HepG2 (cell line): Measurements from ENCODE around the gene CD48. TPM values are rescaled to one million over a fixed set of nuclear protein-coding genes. Genes with fewer than 3 reads are reported as not detected.
"Not testable (repeated sequence)": the region's sequence is repeated elsewhere in the genome, so short reads cannot be mapped to it uniquely, and the experiment has no call there.

Experiments used
- ATAC-seq: fragments of 200-7000 bp; cut with Tn5 transposase; 3 replicates; pipeline ENCODE4 v1.9.1; 2020; ENCODE audit warnings: mild to moderate bottlenecking, moderate library complexity
- BruUV-seq: library from RNA; stranded (reverse); fragments of 400-500 nt; replicated peaks from 2 replicates; lab custom pipeline; 2021; lab: Mats Ljungman, UMichigan
- CTCF ChIA-PET: fragments of 300-600 bp; formaldehyde crosslinking; extraction: SDS; loops from one replicate; lab custom pipeline; 2021; ENCODE audit warnings: low total read pairs, inconsistent platforms, low intra/inter-chr PET ratio; lab: Yijun Ruan, JAX
- POLR2A ChIA-PET: fragments of 350-600 bp; sonication (Branson Sonifier 250); formaldehyde crosslinking; loops from one replicate; lab custom pipeline; 2020; ENCODE audit warnings: antibody characterized with exemption, inconsistent platforms; lab: Yijun Ruan, JAX
- DNase-seq: peaks from one replicate; pipeline ENCODE4 v3.0.0-alpha.2; 2015; ENCODE audit warnings: low spot score
- FAIRE-seq: peaks from 3 replicates; lab custom pipeline; 2011; peaks lifted over from hg19 to GRCh38; lab: Jason Lieb, UNC
- H2AFZ ChIP-seq: one replicate; pipeline ENCODE4 v1.6.1; 2011; ENCODE audit warnings: low read length, inconsistent platforms
- H3K27ac ChIP-seq: fragments of 300-600 bp; 3 replicates; pipeline ENCODE4 v1.8.0; 2011; ENCODE audit warnings: mixed run types, mild to moderate bottlenecking, mixed read lengths, low read length, inconsistent platforms; ENCODE audit not compliant: insufficient read depth; ENCODE audit errors: extremely low read length
- H3K27me3 ChIP-seq, 2 experiments: fragments of 200-600 bp in 1 of 2; 2 replicates in 1 of 2; 3 replicates in 1 of 2; pipeline versions ENCODE4 v1.6.0 to v1.8.0; 2011; ENCODE audit warnings: low read length in 2 of 2, mild to moderate bottlenecking in 2 of 2, moderate library complexity in 2 of 2, inconsistent platforms in 1 of 2; ENCODE audit not compliant: insufficient read depth in 2 of 2, control insufficient read depth in 1 of 2
- H3K36me3 ChIP-seq, 2 experiments: fragments of 200-600 bp in 1 of 2; replicated peaks in 1 of 2; 2 replicates in 1 of 2; 3 replicates in 1 of 2; pipeline versions ENCODE4 v1.5.1 to v1.8.0; 2011; ENCODE audit warnings: low read length in 2 of 2, inconsistent platforms in 1 of 2; ENCODE audit not compliant: insufficient read depth in 2 of 2, control insufficient read depth in 1 of 2
- H3K4me1 ChIP-seq: 2 replicates; pipeline ENCODE4 v1.5.1; 2012; ENCODE audit warnings: low read length, inconsistent platforms; ENCODE audit not compliant: insufficient read depth
- H3K4me2 ChIP-seq: 2 replicates; pipeline ENCODE4 v1.6.0; 2011; ENCODE audit warnings: low read depth, low read length, inconsistent platforms
- H3K4me3 ChIP-seq, 3 experiments: fragments of 200-600 bp in 1 of 3; sonication (generic), shearing (Covaris generic) in 1 of 3; replicated peaks in 1 of 3; 2 replicates each; pipeline ENCODE4 v1.5.1; 2011 to 2016; ENCODE audit warnings: low read length in 3 of 3, inconsistent platforms in 2 of 3, low read depth in 2 of 3, mild to moderate bottlenecking in 2 of 3, control low read depth in 1 of 3, mixed read lengths in 1 of 3; ENCODE audit not compliant: insufficient read depth in 1 of 3
- H3K79me2 ChIP-seq: one replicate; pipeline ENCODE4 v1.6.1; 2011; ENCODE audit warnings: low read length, inconsistent platforms; ENCODE audit not compliant: insufficient read depth
- H3K9ac ChIP-seq: 2 replicates; pipeline ENCODE4 v1.6.0; 2011; ENCODE audit warnings: mild to moderate bottlenecking, low read depth, low read length, inconsistent platforms; ENCODE audit not compliant: insufficient read depth
- H3K9me3 ChIP-seq: 2 replicates; pipeline ENCODE4 v1.5.1; 2012; ENCODE audit warnings: mild to moderate bottlenecking, low read length
- H4K20me1 ChIP-seq: 2 replicates; pipeline ENCODE4 v1.6.0; 2011; ENCODE audit warnings: inconsistent platforms, mild to moderate bottlenecking, low read length, moderate library complexity; ENCODE audit not compliant: insufficient read depth
- FOXK2 ChIP-seq: fragments of 450-650 bp; IDR thresholded peaks from 2 replicates; pipeline ENCODE4 v1.6.1; 2016
- GMEB1 ChIP-seq: sonication (generic); formaldehyde crosslinking; IDR thresholded peaks from 2 replicates; pipeline ENCODE4 v1.5.1; 2020; ENCODE audit warnings: missing genetic modification reagents, mild to moderate bottlenecking, borderline replicate concordance
- KAT8 ChIP-seq: IDR thresholded peaks from 2 replicates; pipeline ENCODE4 v1.6.1; 2016; ENCODE audit warnings: missing genetic modification reagents, missing compliant biosample characterization
- KDM5A ChIP-seq: fragments of 200-600 bp; sonication (generic); IDR thresholded peaks from 2 replicates; pipeline ENCODE4 v1.7.0; 2018; ENCODE audit warnings: antibody characterized with exemption, mild to moderate bottlenecking, low read length, borderline replicate concordance
- ZNF138 ChIP-seq: sonication (generic); formaldehyde crosslinking; IDR thresholded peaks from 2 replicates; pipeline ENCODE4 v1.5.0; 2020; ENCODE audit warnings: mild to moderate bottlenecking, low read depth, missing genetic modification reagents
- ZNF784 ChIP-seq: sonication (generic); formaldehyde crosslinking; IDR thresholded peaks from 2 replicates; pipeline ENCODE4 v1.5.1; 2020; ENCODE audit warnings: missing genetic modification reagents, mild to moderate bottlenecking, borderline replicate concordance
- WGBS: methylation state at CpG from one replicate; pipeline ENCODE4 v1.1.6; 2017; ENCODE audit warnings: low lambda C conversion rate; 5-methylcytosine and 5-hydroxymethylcytosine counted together
- in situ Hi-C: cut with HindIII; loops from 2 replicates; pipeline ENCODE4 v1.10.0; 2017; ENCODE audit warnings: low pct_unique_long_range_greater_than_20kb; ENCODE audit not compliant: extremely low pct_ligation_motif_present
- intact Hi-C: fragments of 100-400 bp; cut with micrococcal nuclease; formaldehyde crosslinking; loops from one replicate; pipeline ENCODE4 v1.10.0; 2022; ENCODE audit not compliant: unreplicated experiment
- polyA plus RNA-seq, 8 experiments: library from polyadenylated mRNA; depleted of rRNA in 3 of 8; stranded (reverse) in 7 of 8; unstranded in 1 of 8; fragments of >200 nt; fragmentation: Illumina TruSeq in 4 of 8; extraction: Trizol in 4 of 8; gene quantifications; 2 replicates each; pipeline versions ENCODE4 v1.2.1 to v1.2.3, GENCODE V29; 2011 to 2016; ENCODE audit warnings: low read depth in 4 of 8, missing spikeins in 1 of 8, mixed read lengths in 1 of 8; ENCODE audit not compliant: insufficient read depth in 1 of 8
- total RNA-seq, 5 experiments: library from RNA; depleted of rRNA; stranded (reverse); fragments of >200 nt; fragmentation: Illumina TruSeq; extraction: Trizol; gene quantifications; 2 replicates each; pipeline ENCODE4 v1.2.3, GENCODE V29; 2016; ENCODE audit warnings: low read depth in 1 of 5

Gene CD48
- total and polyA plus RNA-seq, 2 of the 13 experiments (the other 11 are each of a cell fraction or from before 2014, with no cell fraction given) = not detected

GRCh38 chr1:160731990-160732389, 20.4 kb upstream of the CD48 start (continued):
- no peak for TF ChIP-seq KDM5A
- TF ChIP-seq ZNF138 (CRISPR knock-in tag) = no peak

- H2AFZ ChIP-seq, DNase-seq, POLR2A ChIA-PET: not testable (repeated sequence)
Measured at GRCh38 chr1:160731564-160731963, 19.9 kb upstream of the CD48 start.

GRCh38 chr1:160727316-160727640, 15.7 kb upstream of the CD48 start:
- Histone ChIP-seq H3K27ac (no peak overlapping the region), H3K36me3 (no peaks in the 10 kb centered on the region), H3K27me3 (no peaks in the 10 kb centered on the region; a peak in 2 of 5 replicates), H2AFZ (no peak overlapping the region), H3K9me3 (no peaks in the 10 kb centered on the region), H3K79me2 (no peaks in the 10 kb centered on the region), H3K4me3 (no peak overlapping the region), H3K4me1 (peaks cover 12% of the 10 kb centered on the region), H4K20me1 (no peaks in the 10 kb centered on the region), H3K9ac (no peak overlapping the region), H3K4me2 (no peak overlapping the region)
- in situ Hi-C loops = loop anchor here (10.0 kb wide), 1 partner anchor 228 kb away; the partner anchor contains the start of gene ITLN2
- BruUV-seq = no TSS peak
- FAIRE-seq (no peak), DNase-seq (no peak), ATAC-seq (no peak)
- CTCF ChIA-PET = interaction anchor here (1.7 to 2.4 kb wide), 3 partner anchors 41 to 224 kb away, joined by 6 to 19 read pairs (median 7); no protein-coding TSS in a partner anchor
- POLR2A ChIA-PET = no interaction called here
- intact Hi-C loops = loop anchor here (1.0 to 2.0 kb wide), 3 partner anchors 42 to 224 kb away; no protein-coding TSS in a partner anchor
- TF ChIP-seq GMEB1 (CRISPR knock-in tag) = no peak
- TF ChIP-seq FOXK2 = no peak
- no peak for TF ChIP-seq KAT8
- TF ChIP-seq ZNF784 (CRISPR knock-in tag) = no peak

More at GRCh38 chr1:160731564-160731963, 19.9 kb upstream of the CD48 start:
- H3K9ac ChIP-seq, H4K20me1 ChIP-seq, BruUV-seq, FAIRE-seq, CTCF ChIA-PET, in situ Hi-C loops, intact Hi-C loops, H3K4me1 ChIP-seq, H3K79me2 ChIP-seq, H3K27me3 ChIP-seq, ATAC-seq, H3K4me2 ChIP-seq, H3K4me3 ChIP-seq, H3K36me3 ChIP-seq, H3K9me3 ChIP-seq, H3K27ac ChIP-seq: not testable (repeated sequence)
- 3% methylated on average over 2 of the region's 2 CpGs for WGBS
